HUES48 (cell line): Measurements from ENCODE around the gene FKBP9.

Experiments
- H3K27ac ChIP-seq: one replicate; pipeline ENCODE4 v1.7.0; 2013; ENCODE audit warnings: low read depth, low read length, inconsistent platforms
- H3K27me3 ChIP-seq: 2 replicates; pipeline ENCODE4 v1.6.1; 2013; ENCODE audit warnings: mild to moderate bottlenecking, low read length; ENCODE audit not compliant: control insufficient read depth, insufficient read depth
- H3K36me3 ChIP-seq: 2 replicates; pipeline ENCODE4 v1.6.1; 2013; ENCODE audit warnings: low read length; ENCODE audit not compliant: control insufficient read depth, insufficient read depth
- H3K4me1 ChIP-seq: 2 replicates; pipeline ENCODE4 v1.6.1; 2013; ENCODE audit warnings: mild to moderate bottlenecking, low read length; ENCODE audit not compliant: control insufficient read depth, insufficient read depth
- H3K4me3 ChIP-seq: 2 replicates; pipeline ENCODE4 v1.5.1; 2013; ENCODE audit warnings: mild to moderate bottlenecking, low read depth, low read length
- H3K9ac ChIP-seq: 2 replicates; pipeline ENCODE4 v1.6.1; 2013; ENCODE audit warnings: mild to moderate bottlenecking, low read depth, low read length, moderate library complexity
- H3K9me3 ChIP-seq: 2 replicates; pipeline ENCODE4 v1.6.1; 2013; ENCODE audit warnings: low read length; ENCODE audit not compliant: control insufficient read depth, insufficient read depth

The FKBP9 gene

GRCh38 chr7:33048257-33048656, 91.0 kb downstream of the FKBP9 start:
- no peaks in the 10 kb centered on the region for H3K9me3 ChIP-seq
- no peaks in the 10 kb centered on the region for H3K27me3 ChIP-seq
- H3K4me1 ChIP-seq, result no peaks in the 10 kb centered on the region

GRCh38 chr7:33048704-33049103, 91.5 kb downstream of the FKBP9 start:
- Histone ChIP-seq H3K27ac (no peak overlapping the region), H3K4me3 (no peak overlapping the region), H3K4me1 (no peaks in the 10 kb centered on the region), H3K36me3 (no peaks in the 10 kb centered on the region), H3K27me3 (no peaks in the 10 kb centered on the region), H3K9me3 (no peaks in the 10 kb centered on the region), H3K9ac (no peak overlapping the region)

More at GRCh38 chr7:33048257-33048656, 91.0 kb downstream of the FKBP9 start:
- Histone ChIP-seq H3K36me3 (no peaks in the 10 kb centered on the region), H3K4me3 (no peak overlapping the region), H3K27ac (no peak overlapping the region), H3K9ac (no peak overlapping the region)

- no peaks in the 10 kb centered on the region for H3K36me3 ChIP-seq
- no peaks in the 10 kb centered on the region for H3K9me3 ChIP-seq
- H3K27ac ChIP-seq, result no peak overlapping the region
- H3K4me1 ChIP-seq, result no peaks in the 10 kb centered on the region
- H3K9ac ChIP-seq, result no peak overlapping the region
- H3K27me3 ChIP-seq, result no peaks in the 10 kb centered on the region
- H3K4me3 ChIP-seq, result no peak overlapping the region
Observed at GRCh38 chr7:33050535-33051318, 93.5 kb downstream of the FKBP9 start.

GRCh38 chr7:33053721-33054120, 96.5 kb downstream of the FKBP9 start:
- Histone ChIP-seq H3K36me3 (no peaks in the 10 kb centered on the region), H3K4me3 (no peak overlapping the region)

GRCh38 chr7:33054261-33054964, 97.2 kb downstream of the FKBP9 start:
- Histone ChIP-seq H3K27ac (no peak overlapping the region), H3K27me3 (no peaks in the 10 kb centered on the region), H3K9me3 (no peaks in the 10 kb centered on the region), H3K4me1 (no peaks in the 10 kb centered on the region), H3K9ac (no peak overlapping the region), H3K36me3 (no peaks in the 10 kb centered on the region), H3K4me3 (no peak overlapping the region)

More at GRCh38 chr7:33053721-33054120, 96.5 kb downstream of the FKBP9 start:
- Histone ChIP-seq H3K9me3 (no peaks in the 10 kb centered on the region), H3K27ac (no peak overlapping the region), H3K27me3 (no peaks in the 10 kb centered on the region), H3K4me1 (no peaks in the 10 kb centered on the region), H3K9ac (no peak overlapping the region)

DNA sequence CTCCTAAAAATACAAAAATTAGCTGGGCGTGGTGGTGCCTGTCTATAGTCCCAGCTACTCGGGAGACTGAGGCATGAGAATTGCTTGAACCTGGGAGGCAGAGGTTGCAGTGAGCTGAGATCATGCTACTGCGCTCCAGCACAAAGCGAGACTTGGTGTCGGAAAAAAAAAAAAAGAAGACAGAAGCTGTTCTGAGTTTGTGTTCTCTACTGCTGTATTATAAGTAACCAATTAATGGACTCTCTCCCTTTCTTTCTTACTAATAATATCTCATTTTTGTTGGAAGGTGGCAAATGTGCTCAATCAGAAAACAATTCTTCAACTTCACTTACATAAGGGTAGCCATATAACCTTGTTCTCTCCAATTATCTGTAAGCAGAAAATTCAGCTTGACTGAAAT, 97.9 kb downstream of the FKBP9 start:
- Histone ChIP-seq H3K9ac (no peak overlapping the region), H3K4me3 (no peak overlapping the region), H3K27me3 (no peaks in the 10 kb centered on the region), H3K4me1 (no peaks in the 10 kb centered on the region), H3K27ac (no peak overlapping the region), H3K9me3 (no peaks in the 10 kb centered on the region), H3K36me3 (no peaks in the 10 kb centered on the region)
